ENCODE data around the gene MAJIN.
"Not testable (repeated sequence)": the region's sequence is repeated elsewhere in the genome, so short reads cannot be mapped to it uniquely, and the experiment has no call there.

MAJIN gene

GRCh38 chr11:64989416-64989815 is 17.5 kb upstream of the MAJIN start:
- DNase-seq: no peak

- no peak for DNase-seq
Observed at GRCh38 chr11:64987998-64988854, 16.3 kb upstream of the MAJIN start.

GRCh38 chr11:64983339-64983738 is 11.4 kb upstream of the MAJIN start:
- not testable (repeated sequence) for DNase-seq

GRCh38 chr11:64976651-64977050 is 4.7 kb upstream of the MAJIN start:
- no peak for DNase-seq

- DNase-seq: no peak
Observed at GRCh38 chr11:64974124-64974523, 2.2 kb upstream of the MAJIN start.

- DNase-seq: peak; percentile 72
Observed at GRCh38 chr11:64970731-64971151, 1.2 kb downstream of the MAJIN start.

- DNase-seq: peak; percentile 48
Observed at GRCh38 chr11:64969209-64969608, 2.7 kb downstream of the MAJIN start.

GRCh38 chr11:64967375-64967774 is 4.5 kb downstream of the MAJIN start:
- no peak for DNase-seq

GRCh38 chr11:64963072-64963631 is 8.8 kb downstream of the MAJIN start:
- no peak for DNase-seq

GRCh38 chr11:64960719-64961118 is 11.2 kb downstream of the MAJIN start:
- DNase-seq: peak; percentile 60

GRCh38 chr11:64959498-64959897 is 12.4 kb downstream of the MAJIN start:
- no peak for DNase-seq

- DNase-seq: no peak
Observed at GRCh38 chr11:64954201-64954600, 17.7 kb downstream of the MAJIN start.

- no peak for DNase-seq
Observed at GRCh38 chr11:64951529-64951928, 20.4 kb downstream of the MAJIN start.

- DNase-seq: no peak
Observed at GRCh38 chr11:64947208-64947814, 24.6 kb downstream of the MAJIN start.

- no peak for DNase-seq
Observed at GRCh38 chr11:64936539-64936938, 35.4 kb downstream of the MAJIN start.

GRCh38 chr11:64935359-64936081 is 36.4 kb downstream of the MAJIN start, which contains the start of gene GPHA2:
GPHA2 (minus strand) TSS chr11:64935893; CDS start chr11:64935460, 433 bp downstream.
- DNase-seq: no peak

GRCh38 chr11:64934682-64935358 is 37.1 kb downstream of the MAJIN start:
- no peak for DNase-seq

- no peak for DNase-seq
Observed at GRCh38 chr11:64933935-64934681, 37.8 kb downstream of the MAJIN start.

- DNase-seq: no peak
Observed at GRCh38 chr11:64933213-64933934, 38.5 kb downstream of the MAJIN start.

GRCh38 chr11:64932324-64932723 is 39.6 kb downstream of the MAJIN start:
- no peak for DNase-seq

GRCh38 chr11:64931290-64931689 is 40.6 kb downstream of the MAJIN start:
- DNase-seq: no peak
